HepG2 (cell line): Measurements from ENCODE around the gene PSD4. TPM values are rescaled to one million over a fixed set of nuclear protein-coding genes. Genes with fewer than 3 reads are reported as not detected.

Source experiments
- ATAC-seq: fragments of 200-7000 bp; cut with Tn5 transposase; 3 replicates; pipeline ENCODE4 v1.9.1; 2020; ENCODE audit warnings: mild to moderate bottlenecking, moderate library complexity
- BruUV-seq: library from RNA; stranded (reverse); fragments of 400-500 nt; replicated peaks from 2 replicates; lab custom pipeline; 2021; lab: Mats Ljungman, UMichigan
- CTCF ChIA-PET: fragments of 300-600 bp; formaldehyde crosslinking; extraction: SDS; loops from one replicate; lab custom pipeline; 2021; ENCODE audit warnings: low total read pairs, inconsistent platforms, low intra/inter-chr PET ratio; lab: Yijun Ruan, JAX
- POLR2A ChIA-PET: fragments of 350-600 bp; sonication (Branson Sonifier 250); formaldehyde crosslinking; loops from one replicate; lab custom pipeline; 2020; ENCODE audit warnings: antibody characterized with exemption, inconsistent platforms; lab: Yijun Ruan, JAX
- DNase-seq: peaks from one replicate; pipeline ENCODE4 v3.0.0-alpha.2; 2015; ENCODE audit warnings: low spot score
- FAIRE-seq: peaks from 3 replicates; lab custom pipeline; 2011; peaks lifted over from hg19 to GRCh38; lab: Jason Lieb, UNC
- H2AFZ ChIP-seq: one replicate; pipeline ENCODE4 v1.6.1; 2011; ENCODE audit warnings: low read length, inconsistent platforms
- H3K27ac ChIP-seq: fragments of 300-600 bp; 3 replicates; pipeline ENCODE4 v1.8.0; 2011; ENCODE audit warnings: mixed run types, mild to moderate bottlenecking, mixed read lengths, low read length, inconsistent platforms; ENCODE audit not compliant: insufficient read depth; ENCODE audit errors: extremely low read length
- H3K27me3 ChIP-seq, 2 experiments: fragments of 200-600 bp in 1 of 2; 2 replicates in 1 of 2; 3 replicates in 1 of 2; pipeline versions ENCODE4 v1.6.0 to v1.8.0; 2011; ENCODE audit warnings: low read length in 2 of 2, mild to moderate bottlenecking in 2 of 2, moderate library complexity in 2 of 2, inconsistent platforms in 1 of 2; ENCODE audit not compliant: insufficient read depth in 2 of 2, control insufficient read depth in 1 of 2
- H3K36me3 ChIP-seq, 2 experiments: fragments of 200-600 bp in 1 of 2; replicated peaks in 1 of 2; 2 replicates in 1 of 2; 3 replicates in 1 of 2; pipeline versions ENCODE4 v1.5.1 to v1.8.0; 2011; ENCODE audit warnings: low read length in 2 of 2, inconsistent platforms in 1 of 2; ENCODE audit not compliant: insufficient read depth in 2 of 2, control insufficient read depth in 1 of 2
- H3K4me1 ChIP-seq: 2 replicates; pipeline ENCODE4 v1.5.1; 2012; ENCODE audit warnings: low read length, inconsistent platforms; ENCODE audit not compliant: insufficient read depth
- H3K4me2 ChIP-seq: 2 replicates; pipeline ENCODE4 v1.6.0; 2011; ENCODE audit warnings: low read depth, low read length, inconsistent platforms
- H3K4me3 ChIP-seq, 3 experiments: fragments of 200-600 bp in 1 of 3; sonication (generic), shearing (Covaris generic) in 1 of 3; replicated peaks in 1 of 3; 2 replicates each; pipeline ENCODE4 v1.5.1; 2011 to 2016; ENCODE audit warnings: low read length in 3 of 3, inconsistent platforms in 2 of 3, low read depth in 2 of 3, mild to moderate bottlenecking in 2 of 3, control low read depth in 1 of 3, mixed read lengths in 1 of 3; ENCODE audit not compliant: insufficient read depth in 1 of 3
- H3K79me2 ChIP-seq: one replicate; pipeline ENCODE4 v1.6.1; 2011; ENCODE audit warnings: low read length, inconsistent platforms; ENCODE audit not compliant: insufficient read depth
- H3K9ac ChIP-seq: 2 replicates; pipeline ENCODE4 v1.6.0; 2011; ENCODE audit warnings: mild to moderate bottlenecking, low read depth, low read length, inconsistent platforms; ENCODE audit not compliant: insufficient read depth
- H3K9me3 ChIP-seq: 2 replicates; pipeline ENCODE4 v1.5.1; 2012; ENCODE audit warnings: mild to moderate bottlenecking, low read length
- H4K20me1 ChIP-seq: 2 replicates; pipeline ENCODE4 v1.6.0; 2011; ENCODE audit warnings: inconsistent platforms, mild to moderate bottlenecking, low read length, moderate library complexity; ENCODE audit not compliant: insufficient read depth
- DZIP1 ChIP-seq: sonication (generic); formaldehyde crosslinking; IDR thresholded peaks from 2 replicates; pipeline ENCODE4 v1.5.0; 2020; ENCODE audit warnings: mild to moderate bottlenecking, missing genetic modification reagents
- FLYWCH1 ChIP-seq: sonication (generic); formaldehyde crosslinking; IDR thresholded peaks from 2 replicates; pipeline ENCODE4 v1.8.1; 2023; ENCODE audit warnings: mild to moderate bottlenecking, missing genetic modification reagents
- HDAC1 ChIP-seq: sonication (generic); formaldehyde crosslinking; IDR thresholded peaks from 2 replicates; pipeline ENCODE4 v1.5.1; 2020; ENCODE audit warnings: mild to moderate bottlenecking, missing genetic modification reagents
- IKZF1 ChIP-seq: fragments of 450-650 bp; IDR thresholded peaks from 2 replicates; pipeline ENCODE4 v1.7.1; 2016
- KLF16 ChIP-seq, 2 experiments: sonication (generic) in 1 of 2; formaldehyde crosslinking in 1 of 2; IDR thresholded peaks; 2 replicates each; pipeline versions ENCODE4 v1.6.1 to v1.8.0; 2016 to 2023; ENCODE audit warnings: missing genetic modification reagents in 2 of 2, missing compliant biosample characterization in 1 of 2
- MED8 ChIP-seq: sonication (generic); formaldehyde crosslinking; IDR thresholded peaks from 2 replicates; pipeline ENCODE4 v1.8.1; 2023; ENCODE audit warnings: mild to moderate bottlenecking, missing genetic modification reagents; ENCODE audit not compliant: insufficient replicate concordance
- MTF1 ChIP-seq: sonication (generic); formaldehyde crosslinking; IDR thresholded peaks from 2 replicates; pipeline ENCODE4 v1.5.0; 2020; ENCODE audit warnings: missing genetic modification reagents
- MXD1 ChIP-seq: sonication (generic); formaldehyde crosslinking; IDR thresholded peaks from 2 replicates; pipeline ENCODE4 v1.4.0; 2020; ENCODE audit warnings: mild to moderate bottlenecking, missing genetic modification reagents
- REPIN1 ChIP-seq: sonication (generic); formaldehyde crosslinking; IDR thresholded peaks from 2 replicates; pipeline ENCODE4 v1.8.0; 2022; ENCODE audit warnings: missing genetic modification reagents, low read depth, mild to moderate bottlenecking, borderline replicate concordance
- SNRNP70 ChIP-seq: fragments of 200-400 bp; formaldehyde crosslinking; IDR thresholded peaks from 2 replicates; pipeline ENCODE4 v1.6.1; 2017; ENCODE audit warnings: mild to moderate bottlenecking, low read depth, low read length, moderate library complexity
- SOX6 ChIP-seq, 2 experiments: fragments of 450-650 bp in 1 of 2; sonication (generic) in 1 of 2; formaldehyde crosslinking in 1 of 2; IDR thresholded peaks; 2 replicates each; pipeline versions ENCODE4 v1.4.0 to v1.6.1; 2017 to 2020; ENCODE audit warnings: antibody characterized with exemption in 1 of 2, mild to moderate bottlenecking in 1 of 2, missing genetic modification reagents in 1 of 2
- ZFP91 ChIP-seq: sonication (generic); formaldehyde crosslinking; IDR thresholded peaks from 2 replicates; pipeline ENCODE4 v1.9.0; 2022; ENCODE audit warnings: missing genetic modification reagents, mild to moderate bottlenecking, borderline replicate concordance
- ZNF263 ChIP-seq: sonication (generic); formaldehyde crosslinking; IDR thresholded peaks from 2 replicates; pipeline ENCODE4 v1.4.0; 2020; ENCODE audit warnings: missing genetic modification reagents
- ZNF724P ChIP-seq: sonication (generic); formaldehyde crosslinking; IDR thresholded peaks from 2 replicates; pipeline ENCODE4 v1.8.0; 2022; ENCODE audit warnings: missing genetic modification reagents, borderline replicate concordance
- ZSCAN20 ChIP-seq: sonication (generic); formaldehyde crosslinking; IDR thresholded peaks from 2 replicates; pipeline ENCODE4 v1.4.0; 2020; ENCODE audit warnings: missing genetic modification reagents, mild to moderate bottlenecking, borderline replicate concordance
- WGBS: methylation state at CpG from one replicate; pipeline ENCODE4 v1.1.6; 2017; ENCODE audit warnings: low lambda C conversion rate; 5-methylcytosine and 5-hydroxymethylcytosine counted together
- in situ Hi-C: cut with HindIII; loops from 2 replicates; pipeline ENCODE4 v1.10.0; 2017; ENCODE audit warnings: low pct_unique_long_range_greater_than_20kb; ENCODE audit not compliant: extremely low pct_ligation_motif_present
- intact Hi-C: fragments of 100-400 bp; cut with micrococcal nuclease; formaldehyde crosslinking; loops from one replicate; pipeline ENCODE4 v1.10.0; 2022; ENCODE audit not compliant: unreplicated experiment
- polyA plus RNA-seq, 8 experiments: library from polyadenylated mRNA; depleted of rRNA in 3 of 8; stranded (reverse) in 7 of 8; unstranded in 1 of 8; fragments of >200 nt; fragmentation: Illumina TruSeq in 4 of 8; extraction: Trizol in 4 of 8; gene quantifications; 2 replicates each; pipeline versions ENCODE4 v1.2.1 to v1.2.3, GENCODE V29; 2011 to 2016; ENCODE audit warnings: low read depth in 4 of 8, missing spikeins in 1 of 8, mixed read lengths in 1 of 8; ENCODE audit not compliant: insufficient read depth in 1 of 8
- total RNA-seq, 5 experiments: library from RNA; depleted of rRNA; stranded (reverse); fragments of >200 nt; fragmentation: Illumina TruSeq; extraction: Trizol; gene quantifications; 2 replicates each; pipeline ENCODE4 v1.2.3, GENCODE V29; 2016; ENCODE audit warnings: low read depth in 1 of 5

PSD4 gene
- total and polyA plus RNA-seq, 2 of the 13 experiments (the other 11 are each of a cell fraction or from before 2014, with no cell fraction given): 5.8 to 9.4 TPM

- Histone ChIP-seq H3K4me3 (peak overlapping the region; percentile 68 to 83 (median 80)), H3K27ac (peak overlapping the region; percentile 46), H3K4me1 (peaks cover 55% of the 10 kb centered on the region), H3K36me3 (no peaks in the 10 kb centered on the region; a peak in 1 of 5 replicates), H3K9ac (peak overlapping the region; percentile 65), H2AFZ (no peak overlapping the region), H3K27me3 (no peaks in the 10 kb centered on the region; a peak in 1 of 5 replicates), H3K9me3 (no peaks in the 10 kb centered on the region), H4K20me1 (no peaks in the 10 kb centered on the region), H3K4me2 (peak overlapping the region; percentile 80), H3K79me2 (no peaks in the 10 kb centered on the region)
- intact Hi-C loops (loop anchor here (1.0 to 2.0 kb wide), 4 partner anchors 42 to 119 kb away; no protein-coding TSS in a partner anchor), in situ Hi-C loops (loop anchor here (5.0 kb wide), 2 partner anchors 62 to 117 kb away; no protein-coding TSS in a partner anchor)
- FAIRE-seq: no peak
- CTCF ChIA-PET: interaction anchor here (0.8 to 4.3 kb wide), 7 partner anchors 31 to 172 kb away, joined by 3 to 80 read pairs (median 6); no protein-coding TSS in a partner anchor
- BruUV-seq: no TSS peak
- ATAC-seq: peak; percentile 86
- DNase-seq: peak; percentile 73
- WGBS: 1% methylated on average over 48 of the region's 79 CpGs
- POLR2A ChIA-PET: interaction anchor here (0.7 to 3.4 kb wide), 27 partner anchors 13 to 554 kb away, joined by 3 to 66 read pairs (median 6); partner anchors contain the start of genes IL1RN and PSD4
- peak in 1 of 2 experiments; percentile 75; a peak in 2 of 4 replicates for TF ChIP-seq KLF16 (CRISPR knock-in tag; IDR thresholded peaks at IDR 0.05)
- peak; percentile 97 for TF ChIP-seq ZFP91 (CRISPR knock-in tag)
- peak; percentile 69 for TF ChIP-seq MED8 (CRISPR knock-in tag)
- peak; percentile 95 for TF ChIP-seq MTF1
- TF ChIP-seq ZNF724P (CRISPR knock-in tag): peak; percentile 51; the same call in 1 of the 2 replicates
- peak; percentile 99 for TF ChIP-seq ZNF263
- TF ChIP-seq MXD1: peak; percentile 94
- peak; percentile 75; the same call in 1 of the 2 replicates for TF ChIP-seq ZSCAN20 (CRISPR knock-in tag)
- peak; percentile 78; the same call in 1 of the 2 replicates for TF ChIP-seq REPIN1 (CRISPR knock-in tag)
- TF ChIP-seq DZIP1 (CRISPR knock-in tag): no peak
- no peak for TF ChIP-seq FLYWCH1 (CRISPR knock-in tag)
- peak; percentile 51; the same call in 1 of the 2 replicates for TF ChIP-seq HDAC1 (CRISPR knock-in tag)
- no peak for TF ChIP-seq IKZF1
- TF ChIP-seq SNRNP70: no peak
- TF ChIP-seq SOX6 (IDR thresholded peaks at IDR 0.05): no peak
- TF ChIP-seq SOX6 (CRISPR knock-in tag; IDR thresholded peaks at IDR 0.05): no peak; the same call in 1 of the 2 replicates
Observed at GRCh38 chr2:113198790-113199612, 25.2 kb downstream of the PSD4 start.
